ENCODE results near the gene TLR9.

GRCh38 chr3:52185311-52185710 lies 40.1 kb downstream of the TLR9 start:
- TF ChIP-seq, protein P1, sequence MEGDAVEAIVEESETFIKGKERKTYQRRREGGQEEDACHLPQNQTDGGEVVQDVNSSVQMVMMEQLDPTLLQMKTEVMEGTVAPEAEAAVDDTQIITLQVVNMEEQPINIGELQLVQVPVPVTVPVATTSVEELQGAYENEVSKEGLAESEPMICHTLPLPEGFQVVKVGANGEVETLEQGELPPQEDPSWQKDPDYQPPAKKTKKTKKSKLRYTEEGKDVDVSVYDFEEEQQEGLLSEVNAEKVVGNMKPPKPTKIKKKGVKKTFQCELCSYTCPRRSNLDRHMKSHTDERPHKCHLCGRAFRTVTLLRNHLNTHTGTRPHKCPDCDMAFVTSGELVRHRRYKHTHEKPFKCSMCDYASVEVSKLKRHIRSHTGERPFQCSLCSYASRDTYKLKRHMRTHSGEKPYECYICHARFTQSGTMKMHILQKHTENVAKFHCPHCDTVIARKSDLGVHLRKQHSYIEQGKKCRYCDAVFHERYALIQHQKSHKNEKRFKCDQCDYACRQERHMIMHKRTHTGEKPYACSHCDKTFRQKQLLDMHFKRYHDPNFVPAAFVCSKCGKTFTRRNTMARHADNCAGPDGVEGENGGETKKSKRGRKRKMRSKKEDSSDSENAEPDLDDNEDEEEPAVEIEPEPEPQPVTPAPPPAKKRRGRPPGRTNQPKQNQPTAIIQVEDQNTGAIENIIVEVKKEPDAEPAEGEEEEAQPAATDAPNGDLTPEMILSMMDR (conservative IDR thresholded peaks at IDR 0.05): no peak
- TF ChIP-seq ZFX (IDR thresholded peaks at IDR 0.05): no peak
